SK-N-SH treated with all-trans-retinoic acid at 6 μM for 48 hours (cell line): Measurements from ENCODE around the gene PRMT1.
A peak's percentile ranks its signal among the peaks of the same experiment; 100 is the strongest.

ENCODE experiments used
- ATAC-seq: fragments of 200-7000 bp; cut with Tn5 transposase; 3 replicates; pipeline ENCODE4 v1.9.1; 2020; ENCODE audit warnings: mild to moderate bottlenecking, moderate library complexity
- ARNTL ChIP-seq: fragments of 450-650 bp; formaldehyde crosslinking; IDR thresholded peaks from 2 replicates; pipeline ENCODE4 v1.5.0; 2020; ENCODE audit warnings: low read depth, mild to moderate bottlenecking, moderate library complexity, borderline replicate concordance
- BACH2 ChIP-seq: fragments of 250-450 bp; sonication (Bioruptor Pico); IDR thresholded peaks from 2 replicates; pipeline ENCODE4 v1.9.0; 2021; ENCODE audit warnings: mild to moderate bottlenecking, borderline replicate concordance
- CSDC2 ChIP-seq: fragments of 250-450 bp; sonication (Bioruptor Pico); IDR thresholded peaks from 2 replicates; pipeline ENCODE4 v1.5.0; 2020; ENCODE audit warnings: mild to moderate bottlenecking, moderate library complexity
- CSRNP3 ChIP-seq: fragments of 250-450 bp; sonication (Bioruptor Pico); IDR thresholded peaks from 2 replicates; pipeline ENCODE4 v1.5.1; 2021; ENCODE audit warnings: mild to moderate bottlenecking, moderate library complexity
- ESRRG ChIP-seq: fragments of 250-450 bp; sonication (Bioruptor Pico); IDR thresholded peaks from 2 replicates; pipeline ENCODE4 v1.6.1; 2021; ENCODE audit warnings: mild to moderate bottlenecking
- GLIS3 ChIP-seq: fragments of 250-450 bp; sonication (Bioruptor Pico); IDR thresholded peaks from 2 replicates; pipeline ENCODE4 v1.5.0; 2020; ENCODE audit warnings: mild to moderate bottlenecking, moderate library complexity
- ISL1 ChIP-seq: fragments of 250-450 bp; sonication (Bioruptor Pico); IDR thresholded peaks from 2 replicates; pipeline ENCODE4 v2.1.2; 2022; ENCODE audit warnings: mild to moderate bottlenecking, moderate library complexity
- OSR1 ChIP-seq: fragments of 250-450 bp; sonication (Bioruptor Pico); IDR thresholded peaks from 2 replicates; pipeline ENCODE4 v1.8.0; 2022; ENCODE audit warnings: moderate library complexity, mild to moderate bottlenecking, inconsistent platforms
- POU6F1 ChIP-seq: fragments of 250-450 bp; sonication (Bioruptor Pico); IDR thresholded peaks from 2 replicates; pipeline ENCODE4 v1.8.0; 2021; ENCODE audit warnings: low read depth, mild to moderate bottlenecking, moderate library complexity, borderline replicate concordance
- RARB ChIP-seq: fragments of 250-450 bp; sonication (Bioruptor Pico); IDR thresholded peaks from 2 replicates; pipeline ENCODE4 v1.8.0; 2021; ENCODE audit warnings: mild to moderate bottlenecking, moderate library complexity
- SNAI2 ChIP-seq: fragments of 250-450 bp; sonication (Bioruptor Pico); IDR thresholded peaks from 2 replicates; pipeline ENCODE4 v1.5.0; 2020; ENCODE audit warnings: mild to moderate bottlenecking, moderate library complexity
- TOX ChIP-seq: fragments of 250-450 bp; sonication (Bioruptor Pico); IDR thresholded peaks from 2 replicates; pipeline ENCODE4 v1.8.0; 2021; ENCODE audit warnings: mild to moderate bottlenecking, moderate library complexity, borderline replicate concordance
- ZC3H10 ChIP-seq: fragments of 250-450 bp; sonication (Bioruptor Pico); IDR thresholded peaks from 2 replicates; pipeline ENCODE4 v1.5.1; 2021; ENCODE audit warnings: mild to moderate bottlenecking, moderate library complexity
- ZFP30 ChIP-seq: fragments of 450-650 bp; formaldehyde crosslinking; IDR thresholded peaks from 2 replicates; pipeline ENCODE4 v1.5.0; 2022; ENCODE audit warnings: mild to moderate bottlenecking, moderate library complexity
- ZNF565 ChIP-seq: fragments of 450-650 bp; formaldehyde crosslinking; conservative IDR thresholded peaks from 2 replicates; pipeline ENCODE4 v1.5.0; 2020; ENCODE audit warnings: low read depth, mild to moderate bottlenecking, moderate library complexity
- ZNF8 ChIP-seq: fragments of 450-650 bp; formaldehyde crosslinking; IDR thresholded peaks from 2 replicates; pipeline ENCODE4 v1.5.0; 2020; ENCODE audit warnings: mild to moderate bottlenecking, moderate library complexity
- TF ChIP-seq, protein P1 (sequence below): fragments of 250-450 bp; sonication (Bioruptor Pico); IDR thresholded peaks from 2 replicates; pipeline ENCODE4 v1.8.0; 2020; ENCODE audit warnings: mild to moderate bottlenecking, moderate library complexity, borderline replicate concordance
- TF ChIP-seq, protein P2 (sequence below): fragments of 250-450 bp; sonication (Bioruptor Pico); IDR thresholded peaks from 2 replicates; pipeline ENCODE4 v1.5.1; 2020; ENCODE audit warnings: low read depth, mild to moderate bottlenecking, moderate library complexity

Gene PRMT1

GRCh38 chr19:49635530-49636232, 41.4 kb upstream of the PRMT1 start:
- TF ChIP-seq TOX (CRISPR knock-in tag) (no peak), BACH2 (CRISPR knock-in tag) (no peak), ZNF8 (CRISPR knock-in tag) (no peak)
- ATAC-seq = no peak

GRCh38 chr19:49636233-49636932, 40.7 kb upstream of the PRMT1 start:
- TF ChIP-seq ESRRG (CRISPR knock-in tag) = no peak
- no peak for TF ChIP-seq CSRNP3 (CRISPR knock-in tag)
- no peak for TF ChIP-seq ZC3H10 (CRISPR knock-in tag)
- no peak for TF ChIP-seq CSDC2 (CRISPR knock-in tag)
- no peak for TF ChIP-seq POU6F1
- TF ChIP-seq, protein P1, sequence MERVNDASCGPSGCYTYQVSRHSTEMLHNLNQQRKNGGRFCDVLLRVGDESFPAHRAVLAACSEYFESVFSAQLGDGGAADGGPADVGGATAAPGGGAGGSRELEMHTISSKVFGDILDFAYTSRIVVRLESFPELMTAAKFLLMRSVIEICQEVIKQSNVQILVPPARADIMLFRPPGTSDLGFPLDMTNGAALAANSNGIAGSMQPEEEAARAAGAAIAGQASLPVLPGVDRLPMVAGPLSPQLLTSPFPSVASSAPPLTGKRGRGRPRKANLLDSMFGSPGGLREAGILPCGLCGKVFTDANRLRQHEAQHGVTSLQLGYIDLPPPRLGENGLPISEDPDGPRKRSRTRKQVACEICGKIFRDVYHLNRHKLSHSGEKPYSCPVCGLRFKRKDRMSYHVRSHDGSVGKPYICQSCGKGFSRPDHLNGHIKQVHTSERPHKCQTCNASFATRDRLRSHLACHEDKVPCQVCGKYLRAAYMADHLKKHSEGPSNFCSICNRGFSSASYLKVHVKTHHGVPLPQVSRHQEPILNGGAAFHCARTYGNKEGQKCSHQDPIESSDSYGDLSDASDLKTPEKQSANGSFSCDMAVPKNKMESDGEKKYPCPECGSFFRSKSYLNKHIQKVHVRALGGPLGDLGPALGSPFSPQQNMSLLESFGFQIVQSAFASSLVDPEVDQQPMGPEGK (CRISPR knock-in tag) = no peak
- no peak for TF ChIP-seq ZNF565
- TF ChIP-seq ZFP30 (CRISPR knock-in tag) = no peak
- no peak for ATAC-seq

DNA sequence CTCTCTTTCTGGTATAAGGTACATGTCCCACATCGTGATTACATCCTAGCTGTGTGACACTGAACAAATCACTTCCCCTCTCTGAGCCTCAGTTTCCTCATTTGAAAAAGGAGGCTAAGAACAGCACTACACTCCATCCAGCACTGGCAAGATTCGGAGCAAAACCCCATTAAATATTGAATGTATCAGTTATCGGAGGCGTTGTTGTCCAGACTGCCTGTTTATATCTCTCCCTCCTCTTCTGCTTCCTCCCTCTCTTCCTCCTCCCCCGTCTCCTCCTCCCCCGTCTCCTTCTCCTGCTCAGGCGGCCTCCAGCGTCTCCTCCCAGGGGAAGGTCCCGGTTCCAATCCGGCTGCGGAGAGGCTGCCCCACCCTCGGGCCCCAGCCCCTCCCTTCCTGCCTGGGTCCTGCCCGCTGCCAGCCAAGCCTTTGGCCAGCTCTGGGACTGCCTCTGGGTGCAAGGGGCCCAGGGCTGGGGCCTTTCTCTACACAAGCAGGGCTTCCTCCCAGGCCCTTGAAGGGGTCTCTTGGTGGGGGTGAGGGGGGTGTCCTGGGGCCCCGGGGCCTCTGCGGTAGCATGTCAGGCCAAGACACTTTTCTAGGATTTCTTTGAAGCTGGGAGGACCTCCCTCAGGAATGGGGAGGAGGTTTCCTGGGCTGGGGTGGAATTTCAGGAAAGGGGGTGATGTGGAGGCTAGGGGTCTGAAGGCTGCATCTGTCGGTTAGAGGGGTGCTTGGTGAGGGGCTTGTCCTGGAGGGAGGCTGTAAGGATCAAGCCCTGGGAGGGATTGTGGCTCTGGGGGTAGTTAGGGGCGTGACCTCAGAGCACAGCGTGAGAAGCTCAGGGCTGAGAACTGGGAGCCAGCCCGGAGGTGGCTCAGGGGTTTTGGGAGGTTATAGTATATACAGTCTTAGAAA, 39.0 kb upstream of the PRMT1 start:
- TF ChIP-seq CSRNP3 (CRISPR knock-in tag) = no peak
- no peak for TF ChIP-seq ARNTL (CRISPR knock-in tag)
- TF ChIP-seq ESRRG (CRISPR knock-in tag) = no peak
- no peak for TF ChIP-seq ZNF565
- TF ChIP-seq OSR1 (CRISPR knock-in tag) = no peak
- TF ChIP-seq RARB = no peak
- no peak for TF ChIP-seq ZC3H10 (CRISPR knock-in tag)
- TF ChIP-seq, protein P1 (CRISPR knock-in tag) = no peak
- TF ChIP-seq ISL1 (CRISPR knock-in tag) = no peak
- no peak for TF ChIP-seq SNAI2 (CRISPR knock-in tag)
- TF ChIP-seq CSDC2 (CRISPR knock-in tag) = no peak
- no peak for TF ChIP-seq POU6F1
- TF ChIP-seq BACH2 (CRISPR knock-in tag) = no peak
- TF ChIP-seq, protein P2, sequence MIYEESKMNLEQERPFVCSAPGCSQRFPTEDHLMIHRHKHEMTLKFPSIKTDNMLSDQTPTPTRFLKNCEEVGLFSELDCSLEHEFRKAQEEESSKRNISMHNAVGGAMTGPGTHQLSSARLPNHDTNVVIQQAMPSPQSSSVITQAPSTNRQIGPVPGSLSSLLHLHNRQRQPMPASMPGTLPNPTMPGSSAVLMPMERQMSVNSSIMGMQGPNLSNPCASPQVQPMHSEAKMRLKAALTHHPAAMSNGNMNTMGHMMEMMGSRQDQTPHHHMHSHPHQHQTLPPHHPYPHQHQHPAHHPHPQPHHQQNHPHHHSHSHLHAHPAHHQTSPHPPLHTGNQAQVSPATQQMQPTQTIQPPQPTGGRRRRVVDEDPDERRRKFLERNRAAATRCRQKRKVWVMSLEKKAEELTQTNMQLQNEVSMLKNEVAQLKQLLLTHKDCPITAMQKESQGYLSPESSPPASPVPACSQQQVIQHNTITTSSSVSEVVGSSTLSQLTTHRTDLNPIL (CRISPR knock-in tag) = no peak
- TF ChIP-seq GLIS3 (CRISPR knock-in tag) = no peak
- ATAC-seq = peak; percentile 3; the same call in 1 of the 3 replicates
